Breast epithelium (tissue), 3 donors: ENCODE data around the gene ZNF423.

ENCODE experiments used
- POLR2A ChIP-seq: fragments of 450-650 bp; IDR thresholded peaks from one replicate; pipeline ENCODE4 v1.6.1; 2016; ENCODE audit warnings: antibody characterized with exemption, mild to moderate bottlenecking, moderate library complexity
- TF ChIP-seq, protein P1 (sequence below), 3 donors: fragments of 450-650 bp; IDR thresholded peaks; one replicate each; pipeline ENCODE4 v1.5.1; 2016 to 2017; ENCODE audit warnings: antibody characterized with exemption in 3 of 3, mild to moderate bottlenecking in 3 of 3, moderate library complexity in 3 of 3

DNA sequence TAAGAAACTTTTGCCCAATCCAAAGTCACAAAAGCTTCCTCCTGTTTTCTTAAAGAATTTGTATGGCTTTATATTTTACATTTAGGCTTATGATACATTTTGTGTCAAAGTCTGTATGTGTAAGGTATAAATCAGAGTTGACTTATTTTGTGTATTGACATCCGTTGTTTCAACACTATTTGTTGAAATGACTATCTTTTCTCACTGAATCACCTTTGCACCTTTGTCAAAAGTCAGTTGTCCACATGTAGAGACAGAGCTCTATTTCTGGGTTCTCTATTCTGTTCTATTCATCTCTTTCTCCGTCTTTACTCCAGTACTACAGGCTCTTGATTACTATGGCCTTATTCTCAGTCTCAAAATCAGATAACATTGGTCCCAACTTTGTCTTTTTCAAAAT lies 409.1 kb downstream of the ZNF423 start:
- TF ChIP-seq, protein P1, sequence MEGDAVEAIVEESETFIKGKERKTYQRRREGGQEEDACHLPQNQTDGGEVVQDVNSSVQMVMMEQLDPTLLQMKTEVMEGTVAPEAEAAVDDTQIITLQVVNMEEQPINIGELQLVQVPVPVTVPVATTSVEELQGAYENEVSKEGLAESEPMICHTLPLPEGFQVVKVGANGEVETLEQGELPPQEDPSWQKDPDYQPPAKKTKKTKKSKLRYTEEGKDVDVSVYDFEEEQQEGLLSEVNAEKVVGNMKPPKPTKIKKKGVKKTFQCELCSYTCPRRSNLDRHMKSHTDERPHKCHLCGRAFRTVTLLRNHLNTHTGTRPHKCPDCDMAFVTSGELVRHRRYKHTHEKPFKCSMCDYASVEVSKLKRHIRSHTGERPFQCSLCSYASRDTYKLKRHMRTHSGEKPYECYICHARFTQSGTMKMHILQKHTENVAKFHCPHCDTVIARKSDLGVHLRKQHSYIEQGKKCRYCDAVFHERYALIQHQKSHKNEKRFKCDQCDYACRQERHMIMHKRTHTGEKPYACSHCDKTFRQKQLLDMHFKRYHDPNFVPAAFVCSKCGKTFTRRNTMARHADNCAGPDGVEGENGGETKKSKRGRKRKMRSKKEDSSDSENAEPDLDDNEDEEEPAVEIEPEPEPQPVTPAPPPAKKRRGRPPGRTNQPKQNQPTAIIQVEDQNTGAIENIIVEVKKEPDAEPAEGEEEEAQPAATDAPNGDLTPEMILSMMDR (IDR thresholded peaks at IDR 0.05) = no peak
- no peak for TF ChIP-seq POLR2A
